GM19463 (cell line): ENCODE results near the gene SH3D19.
"Not testable (repeated sequence)": the region's sequence is repeated elsewhere in the genome, so short reads cannot be mapped to it uniquely, and the experiment has no call there.

Source experiments
- ATAC-seq: cut with Tn5 transposase; IDR thresholded peaks from one replicate; pipeline ENCODE4 v1.9.1; 2021; ENCODE audit warnings: mild to moderate bottlenecking, moderate library complexity; ENCODE audit not compliant: unreplicated experiment

Gene SH3D19

GRCh38 chr4:151322161-151322560 lies 3.2 kb downstream of the SH3D19 start:
- ATAC-seq, result not testable (repeated sequence)

- no peak for ATAC-seq
These were observed 3.8 kb downstream of the SH3D19 start for GRCh38 chr4:151321586-151321985.

GRCh38 chr4:151319490-151319889 lies 5.9 kb downstream of the SH3D19 start:
- ATAC-seq, result no peak

GRCh38 chr4:151318307-151319006 lies 6.9 kb downstream of the SH3D19 start:
- no peak for ATAC-seq

- ATAC-seq, result no peak
These were observed 8.8 kb downstream of the SH3D19 start for GRCh38 chr4:151316645-151317044.

- ATAC-seq, result no peak
These were observed 10.1 kb downstream of the SH3D19 start for GRCh38 chr4:151315212-151315886.

- ATAC-seq, result no peak
These were observed 10.9 kb downstream of the SH3D19 start for GRCh38 chr4:151314479-151314878.

GRCh38 chr4:151314010-151314355 lies 11.4 kb downstream of the SH3D19 start:
- ATAC-seq, result no peak

GRCh38 chr4:151313306-151314009 lies 11.9 kb downstream of the SH3D19 start:
- ATAC-seq, result no peak

- ATAC-seq, result no peak
These were observed 15.2 kb downstream of the SH3D19 start for GRCh38 chr4:151310124-151310728.

GRCh38 chr4:151304755-151305154 lies 20.6 kb downstream of the SH3D19 start:
- ATAC-seq, result peak; percentile 82

GRCh38 chr4:151304226-151304625 lies 21.2 kb downstream of the SH3D19 start:
- ATAC-seq, result no peak

- no peak for ATAC-seq
These were observed 23.0 kb downstream of the SH3D19 start for GRCh38 chr4:151302432-151302831.

GRCh38 chr4:151297170-151297569 lies 28.2 kb downstream of the SH3D19 start:
- no peak for ATAC-seq

GRCh38 chr4:151296227-151296626 lies 29.2 kb downstream of the SH3D19 start:
- no peak for ATAC-seq

- ATAC-seq, result no peak
These were observed 30.4 kb downstream of the SH3D19 start for GRCh38 chr4:151294833-151295496.

- ATAC-seq, result no peak
These were observed 33.4 kb downstream of the SH3D19 start for GRCh38 chr4:151292038-151292437.

- no peak for ATAC-seq
These were observed 33.9 kb downstream of the SH3D19 start for GRCh38 chr4:151291485-151291884.

- no peak for ATAC-seq
These were observed 38.0 kb downstream of the SH3D19 start for GRCh38 chr4:151287409-151287808.

- ATAC-seq, result no peak
These were observed 40.7 kb downstream of the SH3D19 start for GRCh38 chr4:151284534-151285245.
